ENCODE data around the gene CNNM1.

The CNNM1 gene

GRCh38 chr10:99422529-99423096 lies 93.5 kb downstream of the CNNM1 start:
- Histone ChIP-seq H3K27me3 (ENCODE audit: insufficient read depth, low read depth) (no peaks in the 10 kb centered on the region), H3K4me2 (no peak overlapping the region), H3K36me3 (ENCODE audit: insufficient read depth) (no peaks in the 10 kb centered on the region), H3K27ac (no peak overlapping the region), H3K9ac (no peak overlapping the region), H3K4me1 (ENCODE audit: low read depth, poor library complexity, severe bottlenecking) (peaks cover 12% of the 10 kb centered on the region), H4K20me1 (ENCODE audit: insufficient read depth) (no peaks in the 10 kb centered on the region), H2AFZ (ENCODE audit: low read depth) (no peak overlapping the region), H3K79me2 (ENCODE audit: insufficient read depth, low read depth) (peaks cover 5% of the 10 kb centered on the region; the same call in 1 of the 2 replicates), H3K4me3 (IDR thresholded peaks at IDR 0.05; ENCODE audit: insufficient read depth, low read depth, low read length) (no peak overlapping the region)
- no peak for TF ChIP-seq CTCF (conservative IDR thresholded peaks at IDR 0.05; ENCODE audit: low read depth, low read length)

GRCh38 chr10:99424656-99425055 lies 95.5 kb downstream of the CNNM1 start:
- Histone ChIP-seq H3K27ac (no peak overlapping the region), H2AFZ (ENCODE audit: low read depth) (no peak overlapping the region), H3K4me2 (no peak overlapping the region), H3K27me3 (ENCODE audit: insufficient read depth, low read depth) (no peaks in the 10 kb centered on the region), H3K9ac (no peak overlapping the region), H3K79me2 (ENCODE audit: insufficient read depth, low read depth) (peaks cover 25% of the 10 kb centered on the region), H3K36me3 (ENCODE audit: insufficient read depth) (no peaks in the 10 kb centered on the region), H3K4me3 (IDR thresholded peaks at IDR 0.05; ENCODE audit: insufficient read depth, low read depth, low read length) (no peak overlapping the region), H4K20me1 (ENCODE audit: insufficient read depth) (no peaks in the 10 kb centered on the region), H3K4me1 (ENCODE audit: low read depth, poor library complexity, severe bottlenecking) (peaks cover 21% of the 10 kb centered on the region)
- TF ChIP-seq CTCF (conservative IDR thresholded peaks at IDR 0.05; ENCODE audit: low read depth, low read length) = no peak

GRCh38 chr10:99425204-99425603 lies 96.0 kb downstream of the CNNM1 start:
- H3K4me2 ChIP-seq = no peak overlapping the region
- H3K9ac ChIP-seq = no peak overlapping the region
- TF ChIP-seq CTCF (conservative IDR thresholded peaks at IDR 0.05; ENCODE audit: low read depth, low read length) = no peak
- H4K20me1 ChIP-seq (ENCODE audit: insufficient read depth) = no peaks in the 10 kb centered on the region
- H3K4me3 ChIP-seq (IDR thresholded peaks at IDR 0.05; ENCODE audit: insufficient read depth, low read depth, low read length) = no peak overlapping the region
- peaks cover 31% of the 10 kb centered on the region for H3K79me2 ChIP-seq (ENCODE audit: insufficient read depth, low read depth)
- no peak overlapping the region for H2AFZ ChIP-seq (ENCODE audit: low read depth)
- H3K27ac ChIP-seq = no peak overlapping the region
- no peaks in the 10 kb centered on the region for H3K36me3 ChIP-seq (ENCODE audit: insufficient read depth)
- peaks cover 24% of the 10 kb centered on the region for H3K4me1 ChIP-seq (ENCODE audit: low read depth, poor library complexity, severe bottlenecking)
- H3K27me3 ChIP-seq (ENCODE audit: insufficient read depth, low read depth) = no peaks in the 10 kb centered on the region

GRCh38 chr10:99426689-99427088 lies 97.5 kb downstream of the CNNM1 start:
- Histone ChIP-seq H3K36me3 (ENCODE audit: insufficient read depth) (no peaks in the 10 kb centered on the region), H3K27ac (no peak overlapping the region), H4K20me1 (ENCODE audit: insufficient read depth) (no peaks in the 10 kb centered on the region), H3K27me3 (ENCODE audit: insufficient read depth, low read depth) (no peaks in the 10 kb centered on the region), H3K4me2 (no peak overlapping the region), H3K9ac (no peak overlapping the region), H3K4me1 (ENCODE audit: low read depth, poor library complexity, severe bottlenecking) (peaks cover 24% of the 10 kb centered on the region), H2AFZ (ENCODE audit: low read depth) (no peak overlapping the region), H3K4me3 (IDR thresholded peaks at IDR 0.05; ENCODE audit: insufficient read depth, low read depth, low read length) (no peak overlapping the region), H3K79me2 (ENCODE audit: insufficient read depth, low read depth) (peaks cover 35% of the 10 kb centered on the region)
- TF ChIP-seq CTCF (conservative IDR thresholded peaks at IDR 0.05; ENCODE audit: low read depth, low read length) = no peak
